ENCODE data around the gene SZRD1. TPM values are rescaled to one million over a fixed set of nuclear protein-coding genes. Genes with fewer than 3 reads are reported as not detected.

SZRD1 gene
- total and polyA plus RNA-seq, 2 of the 8 experiments (the other 6 are each of a cell fraction or from before 2014, with no cell fraction given): 97.8 to 108 TPM

GRCh38 chr1:16420424-16421118, 53.5 kb downstream of the SZRD1 start (continued):
- TF ChIP-seq TAF7 (optimal IDR thresholded peaks at IDR 0.05; ENCODE audit: borderline replicate concordance, low read depth, low read length): no peak
- no peak for TF ChIP-seq RBBP5 (IDR thresholded peaks at IDR 0.05; ENCODE audit: borderline replicate concordance, low read depth, low read length)
- no peak for TF ChIP-seq SAP30 (IDR thresholded peaks at IDR 0.05; ENCODE audit: insufficient read depth, insufficient replicate concordance, low read length)
- TF ChIP-seq CTBP2 (IDR thresholded peaks at IDR 0.05; ENCODE audit: borderline replicate concordance, insufficient read depth, insufficient read length, low read length): no peak
- no peak for TF ChIP-seq SRF (IDR thresholded peaks at IDR 0.05; ENCODE audit: low read depth, low read length)
- no peak for TF ChIP-seq SUZ12 (IDR thresholded peaks at IDR 0.05; ENCODE audit: low read length)
- no peak for TF ChIP-seq EGR1 (IDR thresholded peaks at IDR 0.05; ENCODE audit: borderline replicate concordance, low read depth, low read length)
- TF ChIP-seq RAD21 (IDR thresholded peaks at IDR 0.05 in 1 of 2, conservative IDR thresholded peaks at IDR 0.05 in 1 of 2; ENCODE audit: low read depth in 2 of 2, low read length in 2 of 2): no peak
- TF ChIP-seq ASH2L (IDR thresholded peaks at IDR 0.05; ENCODE audit: low read length): no peak

Data from H1 (cell line).